CD4-positive, CD25-positive, alpha-beta regulatory T cell (primary cell): Measurements from ENCODE around the gene DSG2. TPM values are rescaled to one million over a fixed set of nuclear protein-coding genes. Genes with fewer than 3 reads are reported as not detected.
A peak's percentile ranks its signal among the peaks of the same experiment; 100 is the strongest.

Experiments used
- ATAC-seq, 2 donors: fragments of 150-1000 bp; cut with Tn5 transposase; one replicate each; pipeline ENCODE4 v1.10.0; 2021; ENCODE audit warnings: low read depth in 2 of 2, moderate number of reproducible peaks in 2 of 2, moderate library complexity in 1 of 2
- DNase-seq, 3 donors: peaks; one replicate each; pipeline versions ENCODE4 v3.0.0 to v3.0.0-alpha.2; 2012 to 2022; ENCODE audit warnings: mixed read lengths in 1 of 3
- H3K27ac ChIP-seq: one replicate; pipeline ENCODE4 v1.7.0; 2013; ENCODE audit warnings: mild to moderate bottlenecking, low read length; ENCODE audit not compliant: insufficient read depth, poor library complexity, severe bottlenecking
- H3K27me3 ChIP-seq: one replicate; pipeline ENCODE4 v1.7.0; 2013; ENCODE audit warnings: low read length; ENCODE audit not compliant: control insufficient read depth, insufficient read depth
- H3K36me3 ChIP-seq: one replicate; pipeline ENCODE4 v1.7.0; 2013; ENCODE audit warnings: mild to moderate bottlenecking, low read length, moderate library complexity; ENCODE audit not compliant: control insufficient read depth, insufficient read depth
- H3K4me1 ChIP-seq: 2 replicates; pipeline ENCODE4 v1.7.0; 2013; ENCODE audit warnings: mild to moderate bottlenecking, low read length; ENCODE audit not compliant: insufficient read depth, control insufficient read depth, poor library complexity, severe bottlenecking
- H3K4me3 ChIP-seq: one replicate; pipeline ENCODE4 v1.7.0; 2013; ENCODE audit warnings: low read depth, mild to moderate bottlenecking, low read length, moderate library complexity
- H3K9me3 ChIP-seq, 2 experiments: 1 replicate in 1 of 2; 2 replicates in 1 of 2; pipeline ENCODE4 v1.7.0; 2013; ENCODE audit warnings: low read length in 2 of 2, mild to moderate bottlenecking in 1 of 2, moderate library complexity in 1 of 2; ENCODE audit not compliant: control insufficient read depth in 2 of 2
- H3K27ac Mint-ChIP-seq, 3 donors: one replicate each; pipeline ENCODE4 v1.8.0; 2020 to 2022; ENCODE audit warnings: mild to moderate bottlenecking in 3 of 3, mixed read lengths in 3 of 3, moderate library complexity in 2 of 3
- H3K27me3 Mint-ChIP-seq: one replicate; pipeline ENCODE4 v1.8.0; 2022; ENCODE audit warnings: mild to moderate bottlenecking, mixed read lengths
- H3K36me3 Mint-ChIP-seq: one replicate; pipeline ENCODE4 v1.8.0; 2020; ENCODE audit warnings: mixed read lengths
- H3K4me1 Mint-ChIP-seq, 4 donors: one replicate each; pipeline ENCODE4 v1.8.0; 2020 to 2022; ENCODE audit warnings: mixed read lengths in 4 of 4, mild to moderate bottlenecking in 1 of 4
- H3K4me3 Mint-ChIP-seq, 4 donors: one replicate each; pipeline ENCODE4 v1.8.0; 2020 to 2022; ENCODE audit warnings: mild to moderate bottlenecking in 4 of 4, mixed read lengths in 4 of 4, moderate library complexity in 3 of 4
- H3K9me3 Mint-ChIP-seq, 7 donors: one replicate each; pipeline ENCODE4 v1.8.0; 2020 to 2022; ENCODE audit warnings: mixed read lengths in 7 of 7, mild to moderate bottlenecking in 3 of 7, moderate library complexity in 2 of 7
- polyA plus RNA-seq, 4 donors: library from polyadenylated mRNA; unstranded; fragments of 300-500 nt; fragmentation: Illumina TruSeq; gene quantifications; one replicate each; pipeline ENCODE4 v1.2.3, GENCODE V29; 2021
- total RNA-seq: library from RNA; stranded (reverse); gene quantifications from one replicate; pipeline ENCODE4 v1.2.3, GENCODE V29; 2022

Gene DSG2
- total and polyA plus RNA-seq, 5 donors from 2014 or later = 0.10 TPM; not detected in 4

DNA sequence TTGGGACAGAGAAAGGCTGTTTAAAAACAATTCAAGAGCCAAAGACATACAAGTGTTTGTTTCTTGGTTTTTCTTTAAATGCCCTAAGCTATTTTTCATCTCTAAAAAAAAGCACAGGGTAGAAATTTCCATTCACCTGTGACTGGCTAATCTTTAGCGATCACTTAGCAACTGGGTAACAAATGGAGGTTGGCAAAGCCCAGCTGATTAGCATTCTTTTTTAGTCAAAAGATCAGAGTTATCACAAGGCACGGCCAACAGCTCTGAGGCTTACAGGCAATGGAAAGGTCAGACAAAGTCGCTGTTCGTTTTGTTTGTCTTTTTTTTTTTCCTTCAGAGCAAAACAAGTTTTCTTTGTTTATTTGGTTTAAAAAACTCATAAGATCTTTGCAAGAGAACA lies 64.7 kb downstream of the DSG2 start:
- no peaks in the 10 kb centered on the region for H3K36me3 Mint-ChIP-seq
- no peaks in the 10 kb centered on the region for H3K4me1 Mint-ChIP-seq
- no peaks in the 10 kb centered on the region for H3K9me3 Mint-ChIP-seq
- H3K27me3 Mint-ChIP-seq = peaks cover 4% of the 10 kb centered on the region
- Histone ChIP-seq H3K27ac (no peak overlapping the region), H3K36me3 (no peaks in the 10 kb centered on the region), H3K27me3 (no peaks in the 10 kb centered on the region), H3K4me3 (no peak overlapping the region), H3K9me3 (no peaks in the 10 kb centered on the region), H3K4me1 (no peaks in the 10 kb centered on the region)
- H3K4me3 Mint-ChIP-seq = no peak overlapping the region
- ATAC-seq = no peak
- H3K27ac Mint-ChIP-seq = no peak overlapping the region
- DNase-seq = no peak

DNA sequence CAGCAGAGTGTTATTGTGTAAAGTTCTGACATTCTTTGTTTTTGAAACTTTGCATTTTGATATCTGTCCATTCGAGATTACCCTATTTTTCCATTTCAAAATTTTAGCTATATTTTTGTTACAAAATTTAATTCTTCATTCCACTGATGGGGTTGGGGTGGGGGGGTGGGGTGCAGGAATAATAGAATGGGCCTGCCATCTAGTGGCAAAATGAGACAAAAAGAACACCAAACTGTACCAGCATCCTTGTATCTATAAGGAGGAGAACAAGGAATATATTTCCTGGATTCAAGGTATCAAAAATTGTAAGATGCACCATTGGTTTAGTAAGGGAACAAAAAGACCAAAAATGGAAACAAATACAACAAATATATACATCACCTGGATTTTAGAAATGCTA lies 65.8 kb downstream of the DSG2 start:
- peaks cover 4% of the 10 kb centered on the region for H3K27me3 Mint-ChIP-seq

GRCh38 chr18:31565345-31565744 lies 67.4 kb downstream of the DSG2 start:
- ATAC-seq (no peak), DNase-seq (no peak)
- Mint-ChIP-seq H3K4me3 (no peak overlapping the region), H3K36me3 (no peaks in the 10 kb centered on the region), H3K9me3 (no peaks in the 10 kb centered on the region), H3K27ac (no peak overlapping the region), H3K27me3 (peaks cover 4% of the 10 kb centered on the region), H3K4me1 (no peaks in the 10 kb centered on the region)
- H3K9me3 ChIP-seq = no peaks in the 10 kb centered on the region
- no peaks in the 10 kb centered on the region for H3K4me1 ChIP-seq
- no peaks in the 10 kb centered on the region for H3K27me3 ChIP-seq
- H3K36me3 ChIP-seq = no peaks in the 10 kb centered on the region
- H3K4me3 ChIP-seq = no peak overlapping the region
- no peak overlapping the region for H3K27ac ChIP-seq

More for the DNA sequence above, 65.8 kb downstream of the DSG2 start:
- H3K4me1 ChIP-seq = no peaks in the 10 kb centered on the region
- no peak overlapping the region for H3K4me3 ChIP-seq
- Mint-ChIP-seq H3K9me3 (no peaks in the 10 kb centered on the region), H3K27ac (peak overlapping the region in 1 of 3 donors; percentile 29), H3K4me1 (no peaks in the 10 kb centered on the region), H3K4me3 (no peak overlapping the region), H3K36me3 (no peaks in the 10 kb centered on the region)
- H3K27ac ChIP-seq = no peak overlapping the region
- ATAC-seq (no peak), DNase-seq (no peak)
- H3K36me3 ChIP-seq = no peaks in the 10 kb centered on the region
- H3K27me3 ChIP-seq = no peaks in the 10 kb centered on the region
- no peaks in the 10 kb centered on the region for H3K9me3 ChIP-seq

DNA sequence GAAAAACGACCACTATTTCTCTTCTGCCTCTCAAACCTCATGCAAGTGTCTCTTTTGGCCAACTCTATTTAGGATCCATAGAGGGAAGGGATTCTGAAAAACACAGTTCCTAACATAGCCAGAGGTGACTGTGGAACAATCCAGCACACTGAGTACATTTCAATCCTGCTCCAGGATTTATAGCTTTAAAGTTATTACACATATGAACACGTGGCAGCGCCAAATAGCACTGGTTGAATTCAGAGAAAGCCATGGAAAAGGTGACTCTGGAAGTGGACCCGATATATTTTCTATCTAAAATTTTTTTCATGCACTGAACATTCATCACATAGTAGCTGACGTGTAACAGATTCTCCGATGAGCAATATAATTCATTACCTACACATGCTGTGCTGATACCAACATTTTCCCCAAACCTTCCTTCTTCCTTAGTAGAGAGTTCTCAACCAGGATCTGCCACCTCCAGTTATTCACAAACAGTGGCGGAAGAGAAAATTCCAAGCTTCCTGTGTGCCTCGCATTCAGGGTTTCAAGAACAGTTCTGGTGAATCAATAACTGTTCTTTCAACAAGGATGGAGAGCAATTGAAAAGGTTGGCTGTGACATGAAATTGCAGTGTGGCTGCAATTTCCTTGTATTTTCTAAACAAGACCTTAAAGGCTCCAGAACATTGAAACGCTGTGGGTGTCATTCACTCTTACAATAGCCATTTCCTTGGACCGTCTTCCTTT lies 68.0 kb downstream of the DSG2 start:
- Histone ChIP-seq H3K9me3 (no peaks in the 10 kb centered on the region), H3K4me3 (no peak overlapping the region), H3K27me3 (no peaks in the 10 kb centered on the region), H3K4me1 (no peaks in the 10 kb centered on the region), H3K27ac (no peak overlapping the region), H3K36me3 (no peaks in the 10 kb centered on the region)
- Mint-ChIP-seq H3K27ac (no peak overlapping the region), H3K36me3 (no peaks in the 10 kb centered on the region), H3K4me1 (no peaks in the 10 kb centered on the region), H3K9me3 (peaks cover 0 to 2% (median 0%) of the 10 kb centered on the region in 7 donors), H3K27me3 (peaks cover 4% of the 10 kb centered on the region), H3K4me3 (no peak overlapping the region)
- DNase-seq = no peak
- no peak for ATAC-seq

DNA sequence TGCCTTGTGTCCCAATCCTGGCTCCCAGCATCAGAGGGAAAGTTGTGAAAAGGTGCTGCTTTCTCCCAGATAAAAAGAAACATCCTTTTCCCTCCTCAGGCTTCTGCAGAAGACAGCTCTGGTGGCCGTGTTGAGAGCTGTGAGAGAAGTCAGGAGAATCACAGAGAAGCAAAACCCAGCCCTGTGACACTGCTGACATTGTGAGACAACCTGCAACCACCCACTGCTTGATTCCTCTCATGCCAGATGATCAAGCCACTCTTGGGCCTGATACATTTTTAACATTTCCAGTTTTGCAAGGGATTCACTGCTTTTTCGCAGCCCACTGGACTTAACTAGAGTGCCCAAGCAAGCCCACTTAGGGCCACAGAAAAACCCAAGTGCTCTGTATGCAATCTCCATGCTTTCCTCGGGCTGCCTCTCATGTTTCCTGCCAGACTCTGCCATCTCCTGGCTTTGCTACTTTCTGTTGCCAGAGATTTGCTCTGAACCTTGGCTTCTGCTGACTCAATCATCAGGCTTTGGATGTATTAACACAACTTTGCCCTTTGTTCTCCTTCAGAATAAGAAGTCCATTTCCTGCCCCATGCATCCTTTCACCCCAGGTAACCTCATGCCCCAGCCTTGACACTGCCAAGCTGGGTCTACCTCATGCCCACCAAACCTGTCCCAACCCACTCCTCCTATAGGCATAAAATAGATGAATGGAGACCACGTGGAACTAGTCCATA lies 68.8 kb downstream of the DSG2 start:
- Histone ChIP-seq H3K4me3 (no peak overlapping the region), H3K27me3 (no peaks in the 10 kb centered on the region), H3K9me3 (no peaks in the 10 kb centered on the region), H3K36me3 (no peaks in the 10 kb centered on the region), H3K27ac (no peak overlapping the region), H3K4me1 (no peaks in the 10 kb centered on the region)
- no peak for ATAC-seq
- Mint-ChIP-seq H3K27ac (no peak overlapping the region), H3K27me3 (peaks cover 4% of the 10 kb centered on the region), H3K4me3 (no peak overlapping the region), H3K36me3 (no peaks in the 10 kb centered on the region), H3K4me1 (no peaks in the 10 kb centered on the region), H3K9me3 (peaks cover 0 to 2% (median 0%) of the 10 kb centered on the region in 7 donors)
- DNase-seq = no peak

- Histone ChIP-seq H3K4me3 (no peak overlapping the region), H3K27me3 (no peaks in the 10 kb centered on the region), H3K36me3 (no peaks in the 10 kb centered on the region), H3K4me1 (no peaks in the 10 kb centered on the region), H3K27ac (no peak overlapping the region), H3K9me3 (no peaks in the 10 kb centered on the region)
- no peak overlapping the region for H3K27ac Mint-ChIP-seq
- H3K9me3 Mint-ChIP-seq = peaks cover 0 to 2% (median 0%) of the 10 kb centered on the region in 7 donors
- H3K27me3 Mint-ChIP-seq = no peaks in the 10 kb centered on the region
- DNase-seq = no peak
- ATAC-seq = no peak
- H3K4me3 Mint-ChIP-seq = no peak overlapping the region
- no peaks in the 10 kb centered on the region for H3K4me1 Mint-ChIP-seq
- H3K36me3 Mint-ChIP-seq = no peaks in the 10 kb centered on the region
These were observed 74.4 kb downstream of the DSG2 start for GRCh38 chr18:31572368-31572767.

DNA sequence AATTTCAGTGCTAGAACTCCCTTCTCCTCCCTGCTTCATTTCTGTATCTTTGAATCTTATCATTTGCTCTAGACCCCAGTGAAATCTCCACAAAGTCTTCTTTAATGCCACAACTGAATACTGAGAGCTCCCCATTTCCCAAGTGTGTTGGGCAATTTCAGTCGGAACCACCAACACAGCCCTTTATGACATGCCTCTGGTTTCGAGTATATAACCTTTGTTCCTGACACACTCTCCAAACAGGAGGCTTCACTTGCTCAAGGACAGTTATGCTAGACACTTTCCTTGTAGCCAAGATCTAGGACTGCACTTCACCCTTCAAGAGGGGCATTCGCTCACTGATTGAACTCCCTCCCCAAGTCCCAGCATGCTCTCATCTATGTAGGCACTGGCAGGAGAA lies 75.1 kb downstream of the DSG2 start:
- no peaks in the 10 kb centered on the region for H3K27me3 ChIP-seq
- H3K4me1 ChIP-seq = no peaks in the 10 kb centered on the region
- Mint-ChIP-seq H3K4me1 (no peaks in the 10 kb centered on the region), H3K27me3 (no peaks in the 10 kb centered on the region), H3K9me3 (peaks cover 0 to 2% (median 0%) of the 10 kb centered on the region in 7 donors), H3K27ac (no peak overlapping the region), H3K4me3 (no peak overlapping the region), H3K36me3 (no peaks in the 10 kb centered on the region)
- H3K4me3 ChIP-seq = no peak overlapping the region
- DNase-seq = no peak
- ATAC-seq = no peak
- no peak overlapping the region for H3K27ac ChIP-seq
- no peaks in the 10 kb centered on the region for H3K9me3 ChIP-seq
- H3K36me3 ChIP-seq = no peaks in the 10 kb centered on the region

GRCh38 chr18:31574359-31574758 lies 76.4 kb downstream of the DSG2 start:
- Mint-ChIP-seq H3K27me3 (no peaks in the 10 kb centered on the region), H3K36me3 (no peaks in the 10 kb centered on the region), H3K9me3 (peaks cover 0 to 2% (median 0%) of the 10 kb centered on the region in 7 donors), H3K27ac (no peak overlapping the region), H3K4me1 (no peaks in the 10 kb centered on the region), H3K4me3 (no peak overlapping the region)
- ATAC-seq = no peak
- Histone ChIP-seq H3K4me1 (no peaks in the 10 kb centered on the region), H3K36me3 (no peaks in the 10 kb centered on the region), H3K27me3 (no peaks in the 10 kb centered on the region), H3K27ac (no peak overlapping the region), H3K9me3 (no peaks in the 10 kb centered on the region), H3K4me3 (no peak overlapping the region)
- DNase-seq = no peak
